ENCODE measurements around the gene CCSER1. TPM values are rescaled to one million over a fixed set of nuclear protein-coding genes. Genes with fewer than 3 reads are reported as not detected.
"Not testable (repeated sequence)": the region's sequence is repeated elsewhere in the genome, so short reads cannot be mapped to it uniquely, and the experiment has no call there.

The CCSER1 gene
- total RNA-seq, 4 donors from 2014 or later = 13.3 to 54.6 (median 34.0) TPM

DNA sequence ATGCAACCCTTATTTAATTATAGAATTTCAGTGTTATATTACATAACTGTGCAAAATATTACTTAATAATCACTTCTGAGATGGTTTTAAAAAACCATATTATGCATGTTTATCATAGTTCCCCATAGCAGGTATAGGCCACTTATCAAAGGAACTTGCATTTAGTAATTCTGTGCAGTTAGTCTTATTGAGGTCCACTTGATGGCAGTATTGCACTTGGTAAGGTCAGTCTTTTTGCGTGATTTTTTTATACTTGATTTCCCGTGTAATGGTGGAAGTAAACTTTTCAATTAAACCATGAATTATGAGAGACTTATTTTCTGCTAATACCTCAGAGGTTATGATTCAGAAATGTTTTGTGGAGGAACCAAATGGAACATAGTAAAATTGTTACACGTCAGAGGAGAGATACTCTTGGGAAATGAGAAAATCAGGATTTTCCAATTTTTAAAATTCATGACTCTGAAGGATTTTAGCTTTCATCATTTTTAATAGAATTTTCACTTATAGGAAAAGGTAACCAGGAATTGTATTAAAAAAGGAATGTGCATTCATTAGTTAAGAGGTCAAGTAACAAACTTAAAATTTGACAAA lies 230.0 kb downstream of the CCSER1 start:
- Histone ChIP-seq H3K9me3 (no peaks in the 10 kb centered on the region), H3K36me3 (no peaks in the 10 kb centered on the region), H3K4me3 (no peak overlapping the region), H3K27ac (no peak overlapping the region), H3K27me3 (no peaks in the 10 kb centered on the region), H3K4me1 (no peaks in the 10 kb centered on the region)
- intact Hi-C loops (cut with DNase I; ENCODE audit: low total_unique reads) = no loop called here
- 20 to 27% methylated on average over 3 of the region's 3 CpGs for WGBS, 2 donors (ENCODE audit: low coverage in 1 of 2)
- in situ Hi-C loops (cut with MboI; ENCODE audit: low pct_ligation_motif_present in 1 of 4, low pct_unique_long_range_greater_than_20kb in 1 of 4, low sequenced_read_pairs in 3 of 4) = no loop called here
- TF ChIP-seq POLR2A (IDR thresholded peaks at IDR 0.05) = no peak
- TF ChIP-seq, protein P1, sequence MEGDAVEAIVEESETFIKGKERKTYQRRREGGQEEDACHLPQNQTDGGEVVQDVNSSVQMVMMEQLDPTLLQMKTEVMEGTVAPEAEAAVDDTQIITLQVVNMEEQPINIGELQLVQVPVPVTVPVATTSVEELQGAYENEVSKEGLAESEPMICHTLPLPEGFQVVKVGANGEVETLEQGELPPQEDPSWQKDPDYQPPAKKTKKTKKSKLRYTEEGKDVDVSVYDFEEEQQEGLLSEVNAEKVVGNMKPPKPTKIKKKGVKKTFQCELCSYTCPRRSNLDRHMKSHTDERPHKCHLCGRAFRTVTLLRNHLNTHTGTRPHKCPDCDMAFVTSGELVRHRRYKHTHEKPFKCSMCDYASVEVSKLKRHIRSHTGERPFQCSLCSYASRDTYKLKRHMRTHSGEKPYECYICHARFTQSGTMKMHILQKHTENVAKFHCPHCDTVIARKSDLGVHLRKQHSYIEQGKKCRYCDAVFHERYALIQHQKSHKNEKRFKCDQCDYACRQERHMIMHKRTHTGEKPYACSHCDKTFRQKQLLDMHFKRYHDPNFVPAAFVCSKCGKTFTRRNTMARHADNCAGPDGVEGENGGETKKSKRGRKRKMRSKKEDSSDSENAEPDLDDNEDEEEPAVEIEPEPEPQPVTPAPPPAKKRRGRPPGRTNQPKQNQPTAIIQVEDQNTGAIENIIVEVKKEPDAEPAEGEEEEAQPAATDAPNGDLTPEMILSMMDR (IDR thresholded peaks at IDR 0.05) = peak in 3 of 5 experiments; percentile 19 to 23 (median 23)
- no peak for DNase-seq

DNA sequence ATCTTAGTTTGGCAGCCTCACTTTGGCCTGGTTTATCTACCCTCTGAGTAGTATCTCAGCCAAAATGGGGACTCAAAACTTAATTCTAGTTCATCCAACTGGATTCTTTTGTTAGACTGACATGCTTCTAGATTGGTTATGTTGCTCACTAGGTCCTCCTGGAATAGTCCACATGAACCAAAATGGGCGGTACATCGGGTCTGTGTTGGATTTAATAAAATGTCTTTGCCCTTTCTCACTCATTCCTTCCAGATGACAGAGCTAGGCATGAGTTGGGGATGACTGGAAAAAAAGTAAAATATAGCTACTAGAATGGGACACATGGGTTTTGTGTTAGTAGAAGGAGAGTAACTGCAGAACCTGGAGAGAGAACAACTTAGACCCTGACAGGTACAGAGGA lies 247.9 kb downstream of the CCSER1 start:
- DNase-seq = no peak
- Histone ChIP-seq H3K27me3 (no peaks in the 10 kb centered on the region), H3K36me3 (no peaks in the 10 kb centered on the region), H3K4me1 (no peaks in the 10 kb centered on the region), H3K9me3 (no peaks in the 10 kb centered on the region), H3K4me3 (no peak overlapping the region), H3K27ac (no peak overlapping the region)
- intact Hi-C loops (cut with DNase I; ENCODE audit: low total_unique reads) (no loop called here), in situ Hi-C loops (cut with MboI; ENCODE audit: low pct_ligation_motif_present in 1 of 4, low pct_unique_long_range_greater_than_20kb in 1 of 4, low sequenced_read_pairs in 3 of 4) (no loop called here)
- WGBS, 2 donors (ENCODE audit: low coverage in 1 of 2) = 89 to 94% methylated on average over 2 of the region's 2 CpGs
- no peak for TF ChIP-seq EP300 (IDR thresholded peaks at IDR 0.05; ENCODE audit: low read depth)
- TF ChIP-seq POLR2A (IDR thresholded peaks at IDR 0.05) = no peak
- TF ChIP-seq, protein P1 (IDR thresholded peaks at IDR 0.05) = no peak
- TF ChIP-seq POLR2AphosphoS5 (IDR thresholded peaks at IDR 0.05) = no peak

DNA sequence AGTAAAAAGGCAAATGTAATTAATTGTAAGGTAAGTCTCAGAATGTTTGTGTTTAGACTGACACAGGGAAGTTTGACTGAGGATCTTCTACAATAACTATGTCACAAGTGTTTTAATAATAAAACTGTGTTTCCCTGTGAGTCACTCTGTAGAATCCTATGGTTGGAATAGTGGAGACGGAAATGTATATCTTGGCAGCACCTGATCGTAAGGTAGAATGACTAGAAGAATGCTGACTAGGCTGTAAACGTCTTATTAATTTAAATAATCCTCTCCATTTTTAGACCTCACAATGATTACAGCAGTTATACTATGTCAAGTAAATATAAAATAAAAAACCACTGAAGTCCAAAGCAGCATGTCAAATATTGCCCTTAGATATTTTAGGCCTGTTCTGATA lies 266.0 kb downstream of the CCSER1 start:
- no peak for DNase-seq
- Histone ChIP-seq H3K27me3 (no peaks in the 10 kb centered on the region), H3K36me3 (no peaks in the 10 kb centered on the region), H3K4me3 (no peak overlapping the region), H3K9me3 (no peaks in the 10 kb centered on the region), H3K27ac (no peak overlapping the region), H3K4me1 (no peaks in the 10 kb centered on the region)
- intact Hi-C loops (cut with DNase I; ENCODE audit: low total_unique reads) (no loop called here), in situ Hi-C loops (cut with MboI; ENCODE audit: low pct_ligation_motif_present in 1 of 4, low pct_unique_long_range_greater_than_20kb in 1 of 4, low sequenced_read_pairs in 3 of 4) (no loop called here)
- no peak for TF ChIP-seq POLR2A (IDR thresholded peaks at IDR 0.05)
- TF ChIP-seq, protein P1 (IDR thresholded peaks at IDR 0.05) = no peak
- no peak for TF ChIP-seq EP300 (IDR thresholded peaks at IDR 0.05; ENCODE audit: low read depth)
- TF ChIP-seq POLR2AphosphoS5 (IDR thresholded peaks at IDR 0.05) = no peak
- 84 to 88% methylated on average over 3 of the region's 3 CpGs for WGBS, 2 donors (ENCODE audit: low coverage in 1 of 2)

DNA sequence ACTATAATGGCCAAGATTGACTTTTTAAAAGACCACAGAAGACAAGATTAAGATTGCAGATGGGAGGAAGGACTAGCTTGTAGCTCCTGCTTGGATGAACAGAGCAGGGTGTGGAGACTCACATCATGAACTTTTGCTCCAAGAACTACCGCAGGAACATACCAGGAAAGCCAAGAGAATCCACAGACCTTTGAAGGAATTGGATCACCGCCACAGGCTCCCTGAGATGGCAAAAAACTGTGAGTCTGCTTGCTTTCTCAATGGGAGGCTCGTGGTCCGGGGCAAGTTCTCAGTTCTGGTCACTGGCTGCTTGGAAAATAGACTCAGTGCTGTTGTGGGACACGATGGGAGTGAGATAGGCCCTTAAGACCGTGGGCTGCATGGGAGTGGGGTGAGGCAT lies 276.6 kb downstream of the CCSER1 start:
- no peaks in the 10 kb centered on the region for H3K4me1 ChIP-seq
- peaks cover 0 to 6% of the 10 kb centered on the region in 2 donors for H3K9me3 ChIP-seq
- H3K27ac ChIP-seq = no peak overlapping the region
- no peak for DNase-seq
- no peaks in the 10 kb centered on the region for H3K27me3 ChIP-seq
- TF ChIP-seq POLR2A (IDR thresholded peaks at IDR 0.05) (no peak), POLR2AphosphoS5 (IDR thresholded peaks at IDR 0.05) (no peak), EP300 (IDR thresholded peaks at IDR 0.05; ENCODE audit: low read depth) (no peak)
- TF ChIP-seq, protein P1 (IDR thresholded peaks at IDR 0.05) = no peak
- H3K36me3 ChIP-seq = no peaks in the 10 kb centered on the region
- in situ Hi-C loops (cut with MboI; ENCODE audit: low pct_ligation_motif_present in 1 of 4, low pct_unique_long_range_greater_than_20kb in 1 of 4, low sequenced_read_pairs in 3 of 4) = loop anchor here in 2 of 4 donors (25.0 kb wide), 1 partner anchor 1984 kb away; no protein-coding TSS in a partner anchor
- intact Hi-C loops (cut with DNase I; ENCODE audit: low total_unique reads) = no loop called here
- 83 to 89% methylated on average over 1 to 6 of the region's 6 CpGs for WGBS, 2 donors (ENCODE audit: low coverage in 1 of 2)
- no peak overlapping the region for H3K4me3 ChIP-seq

DNA sequence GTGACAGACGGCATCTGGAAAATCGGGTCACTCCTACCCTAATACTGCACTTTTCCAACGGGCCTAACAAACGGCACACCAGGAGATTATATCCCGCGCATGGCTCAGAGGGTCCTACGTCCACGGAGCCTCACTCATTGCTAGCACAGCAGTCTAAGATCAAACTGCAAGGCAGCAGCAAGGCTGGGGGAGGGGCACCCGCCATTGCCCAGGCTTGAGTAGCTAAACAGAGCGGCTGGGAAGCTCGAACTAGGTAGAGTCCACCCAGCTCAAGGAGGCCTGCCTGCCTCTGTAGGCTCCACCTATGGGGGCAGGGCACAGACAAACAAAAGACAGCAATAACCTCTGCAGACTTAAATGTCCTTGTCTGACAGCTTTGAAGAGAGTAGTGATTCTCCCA lies 280.7 kb downstream of the CCSER1 start:
- H3K36me3 ChIP-seq; H3K4me3 ChIP-seq; intact Hi-C loops (cut with DNase I; ENCODE audit: low total_unique reads); H3K27ac ChIP-seq; H3K27me3 ChIP-seq; H3K9me3 ChIP-seq; DNase-seq; H3K4me1 ChIP-seq: not testable (repeated sequence)
- in situ Hi-C loops (cut with MboI; ENCODE audit: low pct_ligation_motif_present in 1 of 4, low pct_unique_long_range_greater_than_20kb in 1 of 4, low sequenced_read_pairs in 3 of 4) = loop anchor here in 2 of 4 donors (25.0 kb wide), 1 partner anchor 1979 kb away; no protein-coding TSS in a partner anchor
- WGBS, 2 donors (ENCODE audit: low coverage in 1 of 2) = 95 to 100% methylated on average over 1 to 11 of the region's 11 CpGs

DNA sequence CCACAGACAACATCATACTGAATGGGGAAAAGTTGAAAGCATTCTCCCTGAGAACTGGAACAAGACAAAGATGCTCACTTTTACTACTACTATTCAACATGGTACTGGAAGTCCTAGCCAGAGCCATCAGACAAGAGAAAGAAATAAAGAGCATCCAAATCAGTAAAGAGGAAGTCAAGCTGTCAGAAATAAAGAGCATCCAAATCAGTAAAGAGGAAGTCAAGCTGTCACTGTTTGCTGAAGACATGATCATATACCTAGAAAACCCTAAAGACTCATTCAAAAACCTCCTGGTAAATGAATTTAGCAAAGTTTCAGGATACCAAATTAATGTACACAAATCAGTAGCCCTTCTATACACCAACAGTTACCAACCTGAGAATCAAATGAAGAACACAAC lies 285.6 kb downstream of the CCSER1 start:
- H3K4me1 ChIP-seq; H3K27me3 ChIP-seq; H3K36me3 ChIP-seq; intact Hi-C loops (cut with DNase I; ENCODE audit: low total_unique reads); H3K27ac ChIP-seq; H3K4me3 ChIP-seq; DNase-seq; H3K9me3 ChIP-seq: not testable (repeated sequence)
- in situ Hi-C loops (cut with MboI; ENCODE audit: low pct_ligation_motif_present in 1 of 4, low pct_unique_long_range_greater_than_20kb in 1 of 4, low sequenced_read_pairs in 3 of 4) = loop anchor here in 2 of 4 donors (25.0 kb wide), 1 partner anchor 1975 kb away; no protein-coding TSS in a partner anchor
